Measurements from ENCODE around the gene OR52H1. TPM values are rescaled to one million over a fixed set of nuclear protein-coding genes. Genes with fewer than 3 reads are reported as not detected.

Gene OR52H1
- total RNA-seq, 1 donor from 2014 or later, result 0.26 TPM

- H3K4me3 Mint-ChIP-seq (ENCODE audit: low read depth), result no peak within 1 kb of the TSS
Measured at GRCh38 chr11:5509803-5510202, 38.5 kb downstream of the OR52H1 start, which contains the start of gene UBQLN3. UBQLN3 (minus strand) TSS chr11:5509957; CDS start chr11:5509558, 399 bp downstream.

GRCh38 chr11:5508605-5509004 is 39.7 kb downstream of the OR52H1 start:
- no peak for DNase-seq (ENCODE audit: low spot score, unreplicated experiment)
- TF ChIP-seq, protein P1, sequence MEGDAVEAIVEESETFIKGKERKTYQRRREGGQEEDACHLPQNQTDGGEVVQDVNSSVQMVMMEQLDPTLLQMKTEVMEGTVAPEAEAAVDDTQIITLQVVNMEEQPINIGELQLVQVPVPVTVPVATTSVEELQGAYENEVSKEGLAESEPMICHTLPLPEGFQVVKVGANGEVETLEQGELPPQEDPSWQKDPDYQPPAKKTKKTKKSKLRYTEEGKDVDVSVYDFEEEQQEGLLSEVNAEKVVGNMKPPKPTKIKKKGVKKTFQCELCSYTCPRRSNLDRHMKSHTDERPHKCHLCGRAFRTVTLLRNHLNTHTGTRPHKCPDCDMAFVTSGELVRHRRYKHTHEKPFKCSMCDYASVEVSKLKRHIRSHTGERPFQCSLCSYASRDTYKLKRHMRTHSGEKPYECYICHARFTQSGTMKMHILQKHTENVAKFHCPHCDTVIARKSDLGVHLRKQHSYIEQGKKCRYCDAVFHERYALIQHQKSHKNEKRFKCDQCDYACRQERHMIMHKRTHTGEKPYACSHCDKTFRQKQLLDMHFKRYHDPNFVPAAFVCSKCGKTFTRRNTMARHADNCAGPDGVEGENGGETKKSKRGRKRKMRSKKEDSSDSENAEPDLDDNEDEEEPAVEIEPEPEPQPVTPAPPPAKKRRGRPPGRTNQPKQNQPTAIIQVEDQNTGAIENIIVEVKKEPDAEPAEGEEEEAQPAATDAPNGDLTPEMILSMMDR (IDR thresholded peaks at IDR 0.05; ENCODE audit: unreplicated experiment), result no peak
- H3K36me3 Mint-ChIP-seq (ENCODE audit: insufficient read depth), result no peaks in the 10 kb centered on the region
- H3K27me3 Mint-ChIP-seq, result no peaks in the 10 kb centered on the region
- H3K4me1 Mint-ChIP-seq (ENCODE audit: low read depth), result no peaks in the 10 kb centered on the region
- no peak overlapping the region for H3K4me3 Mint-ChIP-seq (ENCODE audit: low read depth)
- H3K9me3 Mint-ChIP-seq (ENCODE audit: low read depth), result no peaks in the 10 kb centered on the region
- H3K27ac Mint-ChIP-seq, result no peak overlapping the region

More at GRCh38 chr11:5509803-5510202, 38.5 kb downstream of the OR52H1 start, which contains the start of gene UBQLN3:
- Mint-ChIP-seq H3K4me1 (ENCODE audit: low read depth) (no peaks in the 10 kb centered on the region), H3K36me3 (ENCODE audit: insufficient read depth) (no peaks in the 10 kb centered on the region), H3K27ac (peak within 1 kb of the TSS; percentile 40), H3K27me3 (no peaks in the 10 kb centered on the region), H3K9me3 (ENCODE audit: low read depth) (no peaks in the 10 kb centered on the region)
- DNase-seq (ENCODE audit: low spot score, unreplicated experiment), result no peak
- TF ChIP-seq, protein P1 (IDR thresholded peaks at IDR 0.05; ENCODE audit: unreplicated experiment), result no peak

GRCh38 chr11:5507933-5508305 is 40.4 kb downstream of the OR52H1 start:
- DNase-seq (ENCODE audit: low spot score, unreplicated experiment), result no peak
- Mint-ChIP-seq H3K27me3 (no peaks in the 10 kb centered on the region), H3K4me1 (ENCODE audit: low read depth) (no peaks in the 10 kb centered on the region), H3K36me3 (ENCODE audit: insufficient read depth) (no peaks in the 10 kb centered on the region), H3K4me3 (ENCODE audit: low read depth) (no peak overlapping the region), H3K9me3 (ENCODE audit: low read depth) (no peaks in the 10 kb centered on the region), H3K27ac (no peak overlapping the region)
- TF ChIP-seq, protein P1 (IDR thresholded peaks at IDR 0.05; ENCODE audit: unreplicated experiment), result no peak

DNA sequence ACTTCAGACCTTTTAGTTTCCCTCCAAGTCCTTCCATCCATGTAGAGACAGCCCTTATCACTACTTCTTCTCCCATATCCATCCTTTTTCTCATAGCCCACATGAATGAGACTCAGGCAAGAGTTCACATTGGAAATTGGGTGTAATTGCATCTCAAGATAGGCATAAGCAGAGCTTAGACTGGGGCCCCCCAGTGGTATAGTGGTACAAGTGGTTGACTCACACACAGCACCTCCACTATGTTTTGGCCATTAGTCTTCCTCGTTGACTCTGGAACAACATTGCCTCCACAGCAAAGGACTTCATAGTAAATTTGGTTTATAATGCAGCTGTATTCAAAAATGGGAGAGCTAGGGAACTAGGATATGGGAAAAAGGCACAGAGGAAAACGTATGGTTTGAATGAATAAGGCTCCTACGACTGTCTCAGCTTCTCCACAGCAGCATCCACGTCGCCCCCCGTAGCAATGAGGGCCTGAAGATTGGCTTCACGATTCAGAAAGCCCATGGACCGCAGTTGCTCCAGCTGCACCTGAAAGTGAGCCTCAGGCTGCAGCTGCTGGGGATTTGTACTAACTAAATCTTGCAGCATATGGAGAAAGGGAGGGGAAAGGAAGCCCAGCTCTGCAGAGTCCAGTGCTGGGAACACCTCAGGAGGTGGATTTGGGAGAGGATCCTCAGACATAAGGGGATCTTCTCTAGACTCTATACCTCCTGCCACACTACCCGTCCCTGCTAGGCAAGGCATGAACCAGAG is 41.0 kb downstream of the OR52H1 start:
- no peaks in the 10 kb centered on the region for H3K4me1 Mint-ChIP-seq (ENCODE audit: low read depth)
- no peak overlapping the region for H3K27ac Mint-ChIP-seq
- H3K9me3 Mint-ChIP-seq (ENCODE audit: low read depth), result no peaks in the 10 kb centered on the region
- TF ChIP-seq, protein P1 (IDR thresholded peaks at IDR 0.05; ENCODE audit: unreplicated experiment), result no peak
- no peaks in the 10 kb centered on the region for H3K27me3 Mint-ChIP-seq
- no peak for DNase-seq (ENCODE audit: low spot score, unreplicated experiment)
- no peaks in the 10 kb centered on the region for H3K36me3 Mint-ChIP-seq (ENCODE audit: insufficient read depth)
- H3K4me3 Mint-ChIP-seq (ENCODE audit: low read depth), result no peak overlapping the region

- H3K27me3 Mint-ChIP-seq, result no peaks in the 10 kb centered on the region
- H3K36me3 Mint-ChIP-seq (ENCODE audit: insufficient read depth), result no peaks in the 10 kb centered on the region
Measured at GRCh38 chr11:5505363-5506048, 42.8 kb downstream of the OR52H1 start.

More at GRCh38 chr11:5505363-5506048, 42.8 kb downstream of the OR52H1 start:
- Mint-ChIP-seq H3K9me3 (ENCODE audit: low read depth) (no peaks in the 10 kb centered on the region), H3K4me3 (ENCODE audit: low read depth) (no peak overlapping the region), H3K27ac (no peak overlapping the region), H3K4me1 (ENCODE audit: low read depth) (no peaks in the 10 kb centered on the region)
- TF ChIP-seq, protein P1 (IDR thresholded peaks at IDR 0.05; ENCODE audit: unreplicated experiment), result no peak
- no peak for DNase-seq (ENCODE audit: low spot score, unreplicated experiment)

Data from progenitor cell of endocrine pancreas (in vitro differentiated cells).